Spinal cord (tissue), 10 donors: ENCODE measurements around the gene TLR10. TPM values are rescaled to one million over a fixed set of nuclear protein-coding genes. Genes with fewer than 3 reads are reported as not detected.
A peak's percentile ranks its signal among the peaks of the same experiment; 100 is the strongest.

Experiments used
- DNase-seq, 6 donors: peaks; one replicate each; pipeline versions ENCODE4 v3.0.0 to v3.0.0-alpha.2; 2013 to 2015; ENCODE audit warnings: low spot score in 6 of 6, low read depth in 4 of 6
- H3K27ac ChIP-seq: one replicate; pipeline ENCODE4 v1.5.1; 2013; ENCODE audit warnings: low read depth, low read length, control low read depth
- H3K27me3 ChIP-seq: one replicate; pipeline ENCODE4 v1.6.1; 2013; ENCODE audit warnings: low read length; ENCODE audit not compliant: control insufficient read depth, insufficient read depth
- H3K36me3 ChIP-seq: one replicate; pipeline ENCODE4 v1.6.1; 2013; ENCODE audit warnings: low read length; ENCODE audit not compliant: control insufficient read depth, insufficient read depth
- H3K4me1 ChIP-seq: one replicate; pipeline ENCODE4 v1.6.1; 2013; ENCODE audit warnings: low read length; ENCODE audit not compliant: control insufficient read depth, insufficient read depth
- H3K4me3 ChIP-seq: one replicate; pipeline ENCODE4 v1.5.1; 2013; ENCODE audit warnings: low read depth, low read length, control low read depth
- H3K9me3 ChIP-seq: one replicate; pipeline ENCODE4 v1.6.1; 2013; ENCODE audit warnings: low read length; ENCODE audit not compliant: control insufficient read depth, insufficient read depth
- WGBS: methylation state at CpG from one replicate; pipeline ENCODE4 v1.1.5; 2013; ENCODE audit warnings: missing lambda C conversion rate; ENCODE audit not compliant: insufficient coverage; 5-methylcytosine and 5-hydroxymethylcytosine counted together
- polyA plus RNA-seq, 2 donors: library from polyadenylated mRNA; unstranded; fragments of 120-200 nt; gene quantifications; one replicate each; pipeline ENCODE4 v1.2.1, GENCODE V29; 2013; ENCODE audit not compliant: insufficient read length in 2 of 2
- total RNA-seq, 2 donors: library from RNA; depleted of rRNA in 1 of 2; stranded (reverse); fragments of 120-200 nt in 1 of 2; fragments of >200 nt in 1 of 2; gene quantifications; one replicate each; pipeline versions ENCODE4 v1.2.3 to v1.2.4, GENCODE V29; 2013 to 2014
- donor health status: healthy.

The TLR10 gene
- total and polyA plus RNA-seq, 4 donors: 1.9 to 5.4 (median 3.7) TPM

- no peak overlapping the region for H3K4me3 ChIP-seq
- peaks cover 6% of the 10 kb centered on the region for H3K9me3 ChIP-seq
- no peaks in the 10 kb centered on the region for H3K4me1 ChIP-seq
- no peak overlapping the region for H3K27ac ChIP-seq
- no peaks in the 10 kb centered on the region for H3K36me3 ChIP-seq
- 95% methylated on average over 8 of the region's 15 CpGs for WGBS
- DNase-seq: no peak
- no peaks in the 10 kb centered on the region for H3K27me3 ChIP-seq
Observed at GRCh38 chr4:38802561-38803355, 20.0 kb upstream of the TLR10 start.

GRCh38 chr4:38800961-38801450 lies 18.2 kb upstream of the TLR10 start:
- Histone ChIP-seq H3K36me3 (no peaks in the 10 kb centered on the region), H3K4me1 (no peaks in the 10 kb centered on the region), H3K27me3 (no peaks in the 10 kb centered on the region), H3K9me3 (peaks cover 6% of the 10 kb centered on the region), H3K27ac (no peak overlapping the region), H3K4me3 (no peak overlapping the region)
- no CpG with 5 or more reads among the region's 3 CpGs for WGBS
- no peak for DNase-seq

GRCh38 chr4:38800366-38800765 lies 17.6 kb upstream of the TLR10 start:
- Histone ChIP-seq H3K27ac (no peak overlapping the region), H3K9me3 (peaks cover 6% of the 10 kb centered on the region), H3K27me3 (no peaks in the 10 kb centered on the region), H3K4me3 (no peak overlapping the region), H3K4me1 (no peaks in the 10 kb centered on the region), H3K36me3 (no peaks in the 10 kb centered on the region)
- WGBS: 75% methylated on average over 1 of the region's 2 CpGs
- DNase-seq: no peak

DNA sequence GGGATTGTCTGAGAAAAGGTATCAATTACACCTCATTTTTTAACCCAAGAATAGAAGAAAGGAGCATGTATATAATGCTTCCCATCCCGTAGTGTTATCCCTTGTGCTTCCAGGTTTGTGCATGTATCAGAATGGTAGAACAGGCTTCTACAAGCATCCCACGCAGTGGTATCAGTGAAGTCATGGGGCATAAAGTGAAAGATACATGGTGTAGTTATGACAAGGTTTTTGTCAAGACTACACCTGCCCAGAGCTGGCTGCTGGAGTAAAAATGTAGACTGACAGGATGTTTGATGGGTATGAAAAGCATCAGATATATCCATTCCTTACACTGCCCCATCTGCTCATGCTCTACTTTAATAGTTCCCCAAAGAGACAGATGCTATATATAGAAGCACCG lies 12.3 kb upstream of the TLR10 start:
- 92% methylated on average over 3 of the region's 3 CpGs for WGBS
- Histone ChIP-seq H3K27me3 (no peaks in the 10 kb centered on the region), H3K4me3 (no peak overlapping the region), H3K4me1 (no peaks in the 10 kb centered on the region), H3K27ac (no peak overlapping the region), H3K36me3 (no peaks in the 10 kb centered on the region), H3K9me3 (no peaks in the 10 kb centered on the region)
- DNase-seq: no peak

DNA sequence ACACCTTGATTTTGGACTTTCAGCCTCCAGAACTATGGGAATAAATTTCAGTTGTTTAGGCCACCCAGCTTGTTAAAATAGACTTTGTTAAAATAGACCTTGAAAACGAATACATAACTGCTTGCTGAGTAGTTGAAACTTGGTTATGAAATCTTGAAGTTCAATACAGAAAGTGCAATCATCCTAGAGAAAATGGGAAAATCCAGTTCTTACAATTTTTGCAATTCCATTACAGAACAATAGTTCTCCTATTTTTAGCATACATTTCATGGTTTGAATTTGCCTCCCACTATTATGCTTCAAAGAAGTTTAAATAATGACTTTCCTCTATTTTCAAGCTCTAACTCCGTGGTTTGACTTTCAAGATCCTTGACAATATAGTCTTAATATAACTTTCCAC lies 11.3 kb upstream of the TLR10 start:
- H3K27me3 ChIP-seq: no peaks in the 10 kb centered on the region
- no peak for DNase-seq
- WGBS: 86% methylated on average over 1 of the region's 2 CpGs
- no peaks in the 10 kb centered on the region for H3K9me3 ChIP-seq
- no peak overlapping the region for H3K27ac ChIP-seq
- H3K36me3 ChIP-seq: no peaks in the 10 kb centered on the region
- no peak overlapping the region for H3K4me3 ChIP-seq
- H3K4me1 ChIP-seq: no peaks in the 10 kb centered on the region

- H3K27me3 ChIP-seq: no peaks in the 10 kb centered on the region
- 86% methylated on average over 1 of the region's 2 CpGs for WGBS
- DNase-seq: no peak
- no peaks in the 10 kb centered on the region for H3K4me1 ChIP-seq
- H3K9me3 ChIP-seq: no peaks in the 10 kb centered on the region
- no peak overlapping the region for H3K27ac ChIP-seq
- no peaks in the 10 kb centered on the region for H3K36me3 ChIP-seq
- no peak overlapping the region for H3K4me3 ChIP-seq
Observed at GRCh38 chr4:38791010-38791409, 8.2 kb upstream of the TLR10 start.

DNA sequence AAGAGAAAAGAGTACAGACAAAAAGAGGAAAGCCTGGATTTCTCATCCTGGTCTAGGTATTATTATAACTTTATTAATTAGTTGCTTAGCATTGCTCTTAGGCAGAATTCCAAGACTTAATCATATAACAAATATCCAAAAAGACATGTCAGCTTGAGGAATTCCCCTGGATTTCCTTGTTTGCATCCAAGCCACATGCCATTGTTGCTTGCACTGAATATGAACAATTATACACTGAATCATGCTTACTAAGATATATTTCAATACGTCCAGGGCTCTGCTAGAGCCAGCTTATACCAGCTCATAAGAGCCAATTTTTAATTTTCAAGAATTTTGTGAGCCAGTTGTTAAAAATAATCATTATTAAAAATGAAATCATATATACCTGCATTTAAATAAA lies 5.5 kb upstream of the TLR10 start:
- Histone ChIP-seq H3K9me3 (no peaks in the 10 kb centered on the region), H3K36me3 (no peaks in the 10 kb centered on the region), H3K4me3 (no peak overlapping the region), H3K4me1 (no peaks in the 10 kb centered on the region), H3K27me3 (no peaks in the 10 kb centered on the region), H3K27ac (no peak overlapping the region)
- DNase-seq: no peak
- no CpG with 5 or more reads among the region's 1 CpG for WGBS

DNA sequence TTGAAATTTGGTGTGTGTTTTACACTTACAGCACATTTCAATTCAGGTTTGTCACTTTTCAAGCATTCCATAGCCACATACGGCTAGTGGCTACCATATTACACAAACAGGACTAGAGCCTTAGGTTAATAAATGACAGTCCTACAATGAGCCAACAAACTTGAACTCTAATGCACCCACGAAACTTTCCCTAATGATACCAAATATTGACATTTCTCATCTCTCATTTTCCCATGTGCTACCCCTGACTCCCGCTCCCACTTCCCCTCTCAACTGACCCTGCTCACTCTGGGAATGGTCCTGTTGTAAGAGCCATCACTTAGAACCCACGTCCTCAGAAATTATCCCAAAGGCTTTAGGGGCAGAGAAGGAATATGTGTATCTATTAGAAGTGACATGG lies 4.9 kb upstream of the TLR10 start:
- H3K4me3 ChIP-seq: no peak overlapping the region
- H3K27ac ChIP-seq: no peak overlapping the region
- WGBS: 100% methylated on average over 1 of the region's 4 CpGs
- no peaks in the 10 kb centered on the region for H3K36me3 ChIP-seq
- no peaks in the 10 kb centered on the region for H3K9me3 ChIP-seq
- no peaks in the 10 kb centered on the region for H3K4me1 ChIP-seq
- H3K27me3 ChIP-seq: no peaks in the 10 kb centered on the region
- no peak for DNase-seq

DNA sequence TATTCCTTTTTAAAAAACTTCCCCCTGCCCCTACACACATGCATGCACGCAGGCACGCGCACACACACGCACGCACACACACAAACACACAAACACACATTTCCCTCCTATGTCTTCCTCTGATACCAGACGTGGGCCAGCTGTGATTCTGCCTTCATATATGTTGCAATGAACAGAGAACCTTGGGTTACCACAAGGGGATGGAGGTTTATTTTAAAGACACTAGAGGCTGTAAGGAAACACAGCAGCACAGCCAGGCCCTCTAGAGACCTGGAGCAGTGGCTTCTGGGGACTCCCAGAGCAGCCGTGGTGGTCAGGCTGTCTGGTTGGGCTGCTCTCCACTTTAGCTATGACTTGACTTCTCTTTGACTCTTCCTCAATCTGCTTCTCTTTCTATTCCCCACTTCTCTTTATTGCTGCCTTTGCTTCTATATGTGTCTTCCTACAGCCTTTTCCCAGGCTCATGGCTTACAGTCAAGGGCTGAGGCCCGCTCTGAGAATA lies 3.2 kb upstream of the TLR10 start:
- DNase-seq: peak in 1 of 6 donors; percentile 11
- H3K4me3 ChIP-seq: no peak overlapping the region
- 83% methylated on average over 2 of the region's 8 CpGs for WGBS
- no peak overlapping the region for H3K27ac ChIP-seq
- no peaks in the 10 kb centered on the region for H3K27me3 ChIP-seq
- H3K9me3 ChIP-seq: no peaks in the 10 kb centered on the region
- H3K36me3 ChIP-seq: no peaks in the 10 kb centered on the region
- H3K4me1 ChIP-seq: no peaks in the 10 kb centered on the region
